HEK293T (cell line): ENCODE data around the gene ASCL3.

ENCODE experiments used
- ARNT ChIP-seq: fragments of 450-650 bp; IDR thresholded peaks from 2 replicates; pipeline ENCODE4 v1.6.1; 2017; ENCODE audit warnings: mild to moderate bottlenecking
- CTBP1 ChIP-seq: fragments of 450-650 bp; IDR thresholded peaks from 2 replicates; pipeline ENCODE4 v1.6.1; 2016; ENCODE audit warnings: borderline replicate concordance
- ELF4 ChIP-seq: fragments of 450-650 bp; IDR thresholded peaks from 2 replicates; pipeline ENCODE4 v1.6.1; 2017; ENCODE audit warnings: antibody characterized with exemption
- TARDBP ChIP-seq: fragments of 450-650 bp; IDR thresholded peaks from 2 replicates; pipeline ENCODE4 v1.6.1; 2016

DNA sequence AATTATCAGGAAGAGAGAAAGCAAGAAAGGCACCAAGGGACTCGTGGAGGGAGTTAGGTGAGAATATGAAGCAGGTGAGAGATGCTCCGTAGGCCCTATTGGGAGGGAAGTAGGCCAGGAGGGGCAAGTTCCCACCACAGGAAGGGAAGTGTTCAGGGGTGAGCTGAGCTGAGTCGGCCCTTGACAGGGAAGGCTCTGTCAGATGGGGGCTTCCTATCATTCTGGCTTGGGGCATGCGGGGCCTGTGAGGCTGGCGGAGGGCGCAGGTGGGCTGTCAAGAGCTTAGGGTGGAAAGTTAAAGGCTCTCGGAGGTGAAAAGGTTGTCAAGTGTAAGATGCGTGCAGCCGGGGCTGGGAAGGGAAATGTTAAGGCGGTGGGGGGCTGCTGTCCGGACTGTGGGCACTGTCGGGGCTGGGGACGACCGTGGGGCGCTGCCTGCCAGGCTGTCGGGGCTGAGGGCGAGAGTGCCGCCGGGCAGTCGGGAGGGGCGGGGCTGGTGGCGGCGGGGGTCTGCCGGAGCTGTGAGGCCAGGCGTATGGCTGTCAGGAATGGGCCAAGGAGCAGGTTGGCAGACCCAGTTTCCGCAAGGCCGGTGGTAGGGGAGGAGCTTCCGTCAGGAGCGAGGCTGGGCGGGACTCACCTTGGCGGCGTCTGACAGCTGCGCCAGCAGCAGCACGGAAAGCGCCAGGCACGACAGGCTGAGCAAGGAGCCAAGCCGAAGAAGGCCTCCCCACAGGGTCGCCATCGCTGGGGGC is 20.9 kb upstream of the ASCL3 start:
- TF ChIP-seq ARNT (no peak), CTBP1 (no peak), ELF4 (no peak), TARDBP (no peak)
